Activated naive CD8-positive, alpha-beta T cell treated with anti-CD3 and anti-CD28 coated beads, Interleukin-2, amount 50 U/mL, for 24 hours (primary cell): Measurements from ENCODE around the gene TMA7.

Experiments
- ATAC-seq: fragments of 150-1000 bp; cut with Tn5 transposase; one replicate; pipeline ENCODE4 v1.10.0; 2021
- DNase-seq: peaks from one replicate; pipeline ENCODE4 v3.0.0; 2021
- H3K27ac Mint-ChIP-seq: one replicate; pipeline ENCODE4 v1.8.0; 2021; ENCODE audit warnings: mild to moderate bottlenecking, mixed read lengths
- H3K27me3 Mint-ChIP-seq: one replicate; pipeline ENCODE4 v1.8.0; 2021; ENCODE audit warnings: mixed read lengths
- H3K36me3 Mint-ChIP-seq: one replicate; pipeline ENCODE4 v1.8.0; 2021; ENCODE audit warnings: low read depth, mixed read lengths
- H3K4me1 Mint-ChIP-seq: one replicate; pipeline ENCODE4 v1.8.0; 2021; ENCODE audit warnings: mixed read lengths
- H3K4me3 Mint-ChIP-seq: one replicate; pipeline ENCODE4 v1.8.0; 2021; ENCODE audit warnings: mild to moderate bottlenecking, moderate library complexity, mixed read lengths
- H3K9me3 Mint-ChIP-seq: one replicate; pipeline ENCODE4 v1.8.0; 2021; ENCODE audit warnings: mixed read lengths

Gene TMA7

GRCh38 chr3:48405343-48405881, 34.6 kb upstream of the TMA7 start:
- Mint-ChIP-seq H3K27ac (no peak overlapping the region), H3K27me3 (no peaks in the 10 kb centered on the region), H3K36me3 (no peaks in the 10 kb centered on the region), H3K9me3 (no peaks in the 10 kb centered on the region), H3K4me3 (no peak overlapping the region), H3K4me1 (no peaks in the 10 kb centered on the region)
- DNase-seq (no peak), ATAC-seq (no peak)

- H3K27ac Mint-ChIP-seq, result no peak overlapping the region
- H3K4me3 Mint-ChIP-seq, result no peak overlapping the region
- no peaks in the 10 kb centered on the region for H3K4me1 Mint-ChIP-seq
- no peaks in the 10 kb centered on the region for H3K27me3 Mint-ChIP-seq
- DNase-seq (no peak), ATAC-seq (no peak)
- H3K9me3 Mint-ChIP-seq, result no peaks in the 10 kb centered on the region
- no peaks in the 10 kb centered on the region for H3K36me3 Mint-ChIP-seq
Observed at GRCh38 chr3:48405971-48406370, 34.1 kb upstream of the TMA7 start.

GRCh38 chr3:48406443-48407431, 33.3 kb upstream of the TMA7 start:
- Mint-ChIP-seq H3K27me3 (no peaks in the 10 kb centered on the region), H3K36me3 (no peaks in the 10 kb centered on the region), H3K4me3 (no peak overlapping the region), H3K27ac (no peak overlapping the region), H3K9me3 (no peaks in the 10 kb centered on the region), H3K4me1 (no peaks in the 10 kb centered on the region)
- DNase-seq (no peak), ATAC-seq (no peak)

- no peaks in the 10 kb centered on the region for H3K27me3 Mint-ChIP-seq
- DNase-seq, result no peak
- no peaks in the 10 kb centered on the region for H3K4me1 Mint-ChIP-seq
- no peaks in the 10 kb centered on the region for H3K9me3 Mint-ChIP-seq
- H3K36me3 Mint-ChIP-seq, result no peaks in the 10 kb centered on the region
- H3K4me3 Mint-ChIP-seq, result no peak overlapping the region
- ATAC-seq, result no peak
- no peak overlapping the region for H3K27ac Mint-ChIP-seq
Observed at GRCh38 chr3:48407542-48408099, 32.4 kb upstream of the TMA7 start.

GRCh38 chr3:48408823-48409281, 31.2 kb upstream of the TMA7 start:
- H3K27ac Mint-ChIP-seq, result no peak overlapping the region
- H3K4me3 Mint-ChIP-seq, result no peak overlapping the region
- H3K27me3 Mint-ChIP-seq, result no peaks in the 10 kb centered on the region
- ATAC-seq (no peak), DNase-seq (no peak)
- H3K4me1 Mint-ChIP-seq, result no peaks in the 10 kb centered on the region
- no peaks in the 10 kb centered on the region for H3K36me3 Mint-ChIP-seq
- H3K9me3 Mint-ChIP-seq, result no peaks in the 10 kb centered on the region

- Mint-ChIP-seq H3K4me3 (no peak overlapping the region), H3K36me3 (no peaks in the 10 kb centered on the region), H3K27me3 (no peaks in the 10 kb centered on the region), H3K27ac (no peak overlapping the region), H3K9me3 (no peaks in the 10 kb centered on the region), H3K4me1 (no peaks in the 10 kb centered on the region)
- no peak for ATAC-seq
- DNase-seq, result no peak
Observed at GRCh38 chr3:48409291-48410201, 30.5 kb upstream of the TMA7 start.

- Mint-ChIP-seq H3K4me3 (no peak overlapping the region), H3K9me3 (no peaks in the 10 kb centered on the region), H3K27me3 (no peaks in the 10 kb centered on the region), H3K36me3 (no peaks in the 10 kb centered on the region), H3K27ac (no peak overlapping the region), H3K4me1 (no peaks in the 10 kb centered on the region)
- DNase-seq (no peak), ATAC-seq (no peak)
Observed at GRCh38 chr3:48410205-48411040, 29.6 kb upstream of the TMA7 start.

- ATAC-seq (no peak), DNase-seq (no peak)
- Mint-ChIP-seq H3K4me1 (no peaks in the 10 kb centered on the region), H3K9me3 (no peaks in the 10 kb centered on the region), H3K36me3 (no peaks in the 10 kb centered on the region), H3K27me3 (no peaks in the 10 kb centered on the region), H3K4me3 (no peak overlapping the region), H3K27ac (no peak overlapping the region)
Observed at GRCh38 chr3:48411041-48411588, 28.9 kb upstream of the TMA7 start.

GRCh38 chr3:48411606-48412374, 28.3 kb upstream of the TMA7 start:
- Mint-ChIP-seq H3K4me1 (no peaks in the 10 kb centered on the region), H3K27ac (no peak overlapping the region)
- ATAC-seq, result no peak

GRCh38 chr3:48412375-48413001, 27.6 kb upstream of the TMA7 start:
- Mint-ChIP-seq H3K4me3 (no peak overlapping the region), H3K36me3 (no peaks in the 10 kb centered on the region), H3K4me1 (no peaks in the 10 kb centered on the region), H3K27ac (no peak overlapping the region), H3K27me3 (no peaks in the 10 kb centered on the region), H3K9me3 (no peaks in the 10 kb centered on the region)
- ATAC-seq (no peak), DNase-seq (no peak)

More at GRCh38 chr3:48411606-48412374, 28.3 kb upstream of the TMA7 start:
- no peak for DNase-seq
- Mint-ChIP-seq H3K4me3 (no peak overlapping the region), H3K36me3 (no peaks in the 10 kb centered on the region), H3K9me3 (no peaks in the 10 kb centered on the region), H3K27me3 (no peaks in the 10 kb centered on the region)

- H3K27me3 Mint-ChIP-seq, result no peaks in the 10 kb centered on the region
- H3K36me3 Mint-ChIP-seq, result no peaks in the 10 kb centered on the region
- H3K27ac Mint-ChIP-seq, result no peak overlapping the region
- ATAC-seq, result no peak
- DNase-seq, result no peak
- no peak overlapping the region for H3K4me3 Mint-ChIP-seq
- no peaks in the 10 kb centered on the region for H3K4me1 Mint-ChIP-seq
- no peaks in the 10 kb centered on the region for H3K9me3 Mint-ChIP-seq
Observed at GRCh38 chr3:48413086-48413485, 27.0 kb upstream of the TMA7 start.

GRCh38 chr3:48413611-48414010, 26.4 kb upstream of the TMA7 start:
- Mint-ChIP-seq H3K27ac (no peak overlapping the region), H3K27me3 (no peaks in the 10 kb centered on the region), H3K4me3 (no peak overlapping the region), H3K4me1 (no peaks in the 10 kb centered on the region), H3K9me3 (no peaks in the 10 kb centered on the region), H3K36me3 (no peaks in the 10 kb centered on the region)
- DNase-seq (no peak), ATAC-seq (no peak)
